ENCODE measurements around the gene B3GALT2. TPM values are rescaled to one million over a fixed set of nuclear protein-coding genes. Genes with fewer than 3 reads are reported as not detected.

B3GALT2 gene
- polyA plus RNA-seq, 3 donors, result 0.26 TPM; not detected in 2

- peaks cover 2 to 5% of the 10 kb centered on the region in 2 donors for H3K36me3 ChIP-seq (replicated peaks in 1 of 2; ENCODE audit: control insufficient read depth in 1 of 2, insufficient read depth in 2 of 2, low read length in 2 of 2)
- peaks cover 7 to 21% of the 10 kb centered on the region in 2 donors for H3K36me3 Mint-ChIP-seq
- H3K9me3 Mint-ChIP-seq, result no peaks in the 10 kb centered on the region
- H3K4me2 ChIP-seq (replicated peaks; ENCODE audit: extremely low read depth, low read length, poor library complexity, severe bottlenecking), result no peak overlapping the region
- H3K27me3 ChIP-seq (ENCODE audit: control insufficient read depth in 2 of 2, insufficient read depth in 2 of 2, low read length in 2 of 2), result no peaks in the 10 kb centered on the region
- H3K4me1 Mint-ChIP-seq, result no peaks in the 10 kb centered on the region
- no peak overlapping the region for H3K9ac ChIP-seq (ENCODE audit: insufficient read depth, low read length, poor library complexity, severe bottlenecking)
- TF ChIP-seq CTCF (IDR thresholded peaks at IDR 0.05), result no peak
- DNase-seq, result no peak
- H3K4me3 ChIP-seq (replicated peaks in 1 of 3; ENCODE audit: low read depth in 2 of 3, low read length in 3 of 3), result no peak overlapping the region
- no peaks in the 10 kb centered on the region for H3K4me1 ChIP-seq (ENCODE audit: control insufficient read depth in 1 of 2, insufficient read depth in 2 of 2, low read length in 2 of 2)
- H3K9me3 ChIP-seq (replicated peaks in 1 of 2; ENCODE audit: control insufficient read depth in 1 of 2, insufficient read depth in 1 of 2, low read length in 2 of 2), result no peaks in the 10 kb centered on the region
- H3K79me2 ChIP-seq (ENCODE audit: insufficient read depth, low read length), result peaks cover 6% of the 10 kb centered on the region
- H2AFZ ChIP-seq (ENCODE audit: insufficient read depth, low read depth, low read length, poor library complexity, severe bottlenecking), result no peak overlapping the region
- WGBS (ENCODE audit: insufficient coverage), result no CpG with 5 or more reads among the region's 4 CpGs
- H3K27ac ChIP-seq (ENCODE audit: low read depth in 1 of 2, low read length in 2 of 2), result no peak overlapping the region
- intact Hi-C loops (cut with micrococcal nuclease), result no loop called here
- no peaks in the 10 kb centered on the region for H3K27me3 Mint-ChIP-seq (ENCODE audit: low read depth in 3 of 3)
- H3K4me3 Mint-ChIP-seq, result no peak overlapping the region
- peaks cover 59% of the 10 kb centered on the region for H4K20me1 ChIP-seq (ENCODE audit: insufficient read depth, low read length)
- no peak overlapping the region for H3K27ac Mint-ChIP-seq
Measured at GRCh38 chr1:193179094-193179493, 7.3 kb downstream of the B3GALT2 start.

- intact Hi-C loops (cut with micrococcal nuclease), result no loop called here
- Mint-ChIP-seq H3K9me3 (no peaks in the 10 kb centered on the region), H3K27ac (no peak overlapping the region), H3K4me3 (no peak overlapping the region), H3K36me3 (peaks cover 11 to 27% of the 10 kb centered on the region in 2 donors), H3K4me1 (no peaks in the 10 kb centered on the region), H3K27me3 (ENCODE audit: low read depth in 3 of 3) (no peaks in the 10 kb centered on the region)
- Histone ChIP-seq H2AFZ (ENCODE audit: insufficient read depth, low read depth, low read length, poor library complexity, severe bottlenecking) (no peak overlapping the region), H3K4me2 (replicated peaks; ENCODE audit: extremely low read depth, low read length, poor library complexity, severe bottlenecking) (no peak overlapping the region), H3K4me1 (ENCODE audit: control insufficient read depth in 1 of 2, insufficient read depth in 2 of 2, low read length in 2 of 2) (no peaks in the 10 kb centered on the region), H3K27ac (ENCODE audit: low read depth in 1 of 2, low read length in 2 of 2) (no peak overlapping the region), H3K27me3 (ENCODE audit: control insufficient read depth in 2 of 2, insufficient read depth in 2 of 2, low read length in 2 of 2) (no peaks in the 10 kb centered on the region), H3K9me3 (replicated peaks in 1 of 2; ENCODE audit: control insufficient read depth in 1 of 2, insufficient read depth in 1 of 2, low read length in 2 of 2) (no peaks in the 10 kb centered on the region), H3K9ac (ENCODE audit: insufficient read depth, low read length, poor library complexity, severe bottlenecking) (no peak overlapping the region), H4K20me1 (ENCODE audit: insufficient read depth, low read length) (peaks cover 54% of the 10 kb centered on the region), H3K36me3 (replicated peaks in 1 of 2; ENCODE audit: control insufficient read depth in 1 of 2, insufficient read depth in 2 of 2, low read length in 2 of 2) (peaks cover 2 to 5% of the 10 kb centered on the region in 2 donors), H3K79me2 (ENCODE audit: insufficient read depth, low read length) (peaks cover 6% of the 10 kb centered on the region), H3K4me3 (replicated peaks in 1 of 3; ENCODE audit: low read depth in 2 of 3, low read length in 3 of 3) (no peak overlapping the region)
- DNase-seq, result no peak
- no peak for TF ChIP-seq CTCF (IDR thresholded peaks at IDR 0.05)
Measured at GRCh38 chr1:193176788-193177187, 9.6 kb downstream of the B3GALT2 start.
